Gastrocnemius medialis (tissue), 4 donors: ENCODE data around the gene NR2C2AP.

Experiments
- POLR2A ChIP-seq, 2 donors: fragments of 450-650 bp; IDR thresholded peaks; one replicate each; pipeline ENCODE4 v1.6.1; 2017; ENCODE audit warnings: antibody characterized with exemption in 2 of 2, mild to moderate bottlenecking in 2 of 2, moderate library complexity in 2 of 2
- TF ChIP-seq, protein P1 (sequence below), 5 experiments: fragments of 450-650 bp in 3 of 5; fragments of 200-600 bp in 2 of 5; sonication (generic) in 2 of 5; IDR thresholded peaks in 4 of 5; conservative IDR thresholded peaks in 1 of 5; 1 replicate in 4 of 5; 2 replicates in 1 of 5; pipeline ENCODE4 v1.5.1; 2016 to 2019; ENCODE audit warnings: antibody characterized with exemption in 5 of 5, mild to moderate bottlenecking in 3 of 5, moderate library complexity in 3 of 5

DNA sequence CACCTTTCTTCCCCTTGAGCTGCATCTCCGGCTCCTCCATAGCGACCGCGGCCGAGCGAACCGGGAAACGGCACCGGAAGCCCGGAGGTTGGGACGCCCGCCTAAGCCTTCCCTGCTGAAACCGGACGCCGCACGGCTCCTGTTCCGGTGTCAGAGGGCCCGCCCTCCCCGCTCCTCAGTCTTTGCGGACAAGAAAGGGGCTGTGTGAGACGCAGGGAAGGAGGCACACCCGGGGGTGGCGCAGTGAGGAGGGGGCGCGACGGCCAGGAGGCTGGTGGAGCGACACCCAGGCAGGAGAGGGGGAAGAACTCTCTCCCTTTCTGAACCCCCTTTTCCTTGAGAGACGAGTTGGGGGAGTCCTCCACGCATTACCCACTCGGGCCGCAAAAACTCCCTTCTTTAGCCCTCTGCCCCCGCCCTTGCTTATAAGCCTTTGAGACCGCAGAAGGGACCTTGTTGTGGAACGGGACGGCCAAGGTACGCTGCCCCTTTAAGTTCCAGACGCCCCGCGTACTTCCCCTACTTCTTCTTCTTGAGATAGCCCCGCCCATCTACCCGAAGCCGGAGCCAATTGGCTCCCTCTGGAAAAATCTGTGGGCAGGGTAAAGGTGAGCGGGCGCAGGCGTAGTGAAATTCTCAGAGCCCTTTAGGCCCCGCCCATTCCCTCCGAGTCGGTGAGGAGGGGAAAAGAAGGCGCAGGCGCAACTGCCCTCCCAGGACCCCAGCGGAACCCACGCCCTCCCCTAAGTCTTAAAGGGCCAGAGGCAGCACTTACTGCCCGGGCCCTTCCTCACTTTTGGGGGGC, 10.9 kb downstream of the NR2C2AP start, which contains the start of the genes BORCS8 and RFXANK:
- peak; percentile 67 to 79 for TF ChIP-seq POLR2A (IDR thresholded peaks at IDR 0.05)
- TF ChIP-seq, protein P1, sequence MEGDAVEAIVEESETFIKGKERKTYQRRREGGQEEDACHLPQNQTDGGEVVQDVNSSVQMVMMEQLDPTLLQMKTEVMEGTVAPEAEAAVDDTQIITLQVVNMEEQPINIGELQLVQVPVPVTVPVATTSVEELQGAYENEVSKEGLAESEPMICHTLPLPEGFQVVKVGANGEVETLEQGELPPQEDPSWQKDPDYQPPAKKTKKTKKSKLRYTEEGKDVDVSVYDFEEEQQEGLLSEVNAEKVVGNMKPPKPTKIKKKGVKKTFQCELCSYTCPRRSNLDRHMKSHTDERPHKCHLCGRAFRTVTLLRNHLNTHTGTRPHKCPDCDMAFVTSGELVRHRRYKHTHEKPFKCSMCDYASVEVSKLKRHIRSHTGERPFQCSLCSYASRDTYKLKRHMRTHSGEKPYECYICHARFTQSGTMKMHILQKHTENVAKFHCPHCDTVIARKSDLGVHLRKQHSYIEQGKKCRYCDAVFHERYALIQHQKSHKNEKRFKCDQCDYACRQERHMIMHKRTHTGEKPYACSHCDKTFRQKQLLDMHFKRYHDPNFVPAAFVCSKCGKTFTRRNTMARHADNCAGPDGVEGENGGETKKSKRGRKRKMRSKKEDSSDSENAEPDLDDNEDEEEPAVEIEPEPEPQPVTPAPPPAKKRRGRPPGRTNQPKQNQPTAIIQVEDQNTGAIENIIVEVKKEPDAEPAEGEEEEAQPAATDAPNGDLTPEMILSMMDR (IDR thresholded peaks at IDR 0.05 in 4 of 5, conservative IDR thresholded peaks at IDR 0.05 in 1 of 5): peak in 2 of 5 experiments; percentile 9 to 18
